Dermis microvascular lymphatic vessel endothelial cell (primary cell): Measurements from ENCODE around the gene FANCE. TPM values are rescaled to one million over a fixed set of nuclear protein-coding genes. Genes with fewer than 3 reads are reported as not detected.
A peak's percentile ranks its signal among the peaks of the same experiment; 100 is the strongest.

Experiments
- DNase-seq, 2 donors: peaks; one replicate each; pipeline versions ENCODE4 v3.0.0 to v3.0.0-alpha.2; 2010; ENCODE audit warnings: low read depth in 2 of 2
- total RNA-seq: library from RNA; depleted of rRNA; stranded (reverse); fragments of >200 nt; gene quantifications from 2 replicates; pipeline ENCODE4 v1.2.1, GENCODE V29; 2014

FANCE gene
- total RNA-seq, 1 donor from 2014 or later = 10.3 TPM

GRCh38 chr6:35483893-35484645 is 31.9 kb downstream of the FANCE start:
- no peak for DNase-seq

DNA sequence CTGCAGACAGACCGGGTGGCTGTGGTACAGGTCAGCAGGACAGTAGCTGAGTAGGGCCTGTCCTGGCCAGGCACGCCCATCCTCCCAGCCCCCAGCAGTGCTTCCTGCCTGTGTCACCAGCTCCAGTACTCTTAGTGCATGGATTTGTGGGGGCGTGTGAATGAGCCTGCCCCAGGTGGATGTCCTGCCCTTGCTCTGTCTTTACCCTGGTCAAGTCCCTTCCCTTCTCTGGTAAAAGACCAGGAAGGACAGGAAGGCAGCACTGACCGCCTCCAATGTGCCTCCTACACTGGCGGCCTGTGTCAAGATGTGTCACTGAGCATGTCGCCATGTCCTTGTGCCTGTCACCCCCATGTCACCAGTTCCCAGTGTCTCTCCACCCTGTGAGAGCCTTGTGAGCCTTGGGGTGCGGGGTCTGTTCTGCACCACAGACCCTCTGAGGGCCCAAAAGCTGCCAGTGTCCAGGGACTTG is 32.8 kb downstream of the FANCE start:
- peak in 1 of 2 donors; percentile 25 for DNase-seq

GRCh38 chr6:35485402-35485877 is 33.3 kb downstream of the FANCE start:
- no peak for DNase-seq

DNA sequence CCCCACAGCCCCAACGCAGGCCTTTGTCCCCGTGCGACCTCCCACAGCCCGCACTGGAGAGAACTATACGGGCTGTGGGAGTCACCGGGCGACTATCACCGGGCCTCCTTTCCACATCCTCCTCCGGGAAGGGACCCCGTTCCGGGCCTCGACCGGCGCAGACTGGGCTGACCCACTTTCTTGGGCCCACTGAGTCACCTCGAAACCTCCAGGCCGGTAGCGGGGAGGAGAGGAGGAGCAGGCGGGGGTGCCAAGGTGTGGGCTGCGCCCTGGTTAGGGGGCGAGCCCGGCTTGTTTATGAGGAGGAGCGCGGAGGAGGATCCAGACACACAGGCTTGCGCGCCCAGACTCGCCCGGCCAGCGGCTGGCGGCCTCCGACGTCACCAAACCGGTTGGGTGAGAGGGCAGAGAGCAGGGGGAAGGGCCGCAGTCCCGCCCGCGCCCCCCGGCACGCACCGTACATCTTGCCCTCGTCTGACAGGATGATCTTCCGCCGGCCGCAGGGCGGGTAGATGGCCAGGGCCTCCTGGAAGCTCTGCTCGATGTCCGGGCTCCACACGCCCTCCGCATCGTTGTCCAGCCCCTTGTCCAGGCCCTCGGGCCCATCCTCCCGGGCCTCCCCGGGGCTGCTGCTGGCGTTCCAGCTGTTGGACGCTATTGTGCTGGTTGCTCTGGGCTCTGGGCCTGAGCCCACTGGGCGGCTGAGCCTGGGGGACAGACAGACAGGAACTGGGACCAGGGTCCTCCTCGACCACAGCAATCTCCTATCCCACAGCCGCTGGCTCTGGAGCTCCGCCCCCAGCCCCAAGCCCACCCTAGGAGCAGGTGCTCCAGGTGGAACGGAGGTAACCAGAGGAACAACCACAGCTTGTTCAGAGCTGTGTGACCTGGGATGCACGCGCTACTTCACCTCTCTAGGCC is 34.1 kb downstream of the FANCE start:
- no peak for DNase-seq

DNA sequence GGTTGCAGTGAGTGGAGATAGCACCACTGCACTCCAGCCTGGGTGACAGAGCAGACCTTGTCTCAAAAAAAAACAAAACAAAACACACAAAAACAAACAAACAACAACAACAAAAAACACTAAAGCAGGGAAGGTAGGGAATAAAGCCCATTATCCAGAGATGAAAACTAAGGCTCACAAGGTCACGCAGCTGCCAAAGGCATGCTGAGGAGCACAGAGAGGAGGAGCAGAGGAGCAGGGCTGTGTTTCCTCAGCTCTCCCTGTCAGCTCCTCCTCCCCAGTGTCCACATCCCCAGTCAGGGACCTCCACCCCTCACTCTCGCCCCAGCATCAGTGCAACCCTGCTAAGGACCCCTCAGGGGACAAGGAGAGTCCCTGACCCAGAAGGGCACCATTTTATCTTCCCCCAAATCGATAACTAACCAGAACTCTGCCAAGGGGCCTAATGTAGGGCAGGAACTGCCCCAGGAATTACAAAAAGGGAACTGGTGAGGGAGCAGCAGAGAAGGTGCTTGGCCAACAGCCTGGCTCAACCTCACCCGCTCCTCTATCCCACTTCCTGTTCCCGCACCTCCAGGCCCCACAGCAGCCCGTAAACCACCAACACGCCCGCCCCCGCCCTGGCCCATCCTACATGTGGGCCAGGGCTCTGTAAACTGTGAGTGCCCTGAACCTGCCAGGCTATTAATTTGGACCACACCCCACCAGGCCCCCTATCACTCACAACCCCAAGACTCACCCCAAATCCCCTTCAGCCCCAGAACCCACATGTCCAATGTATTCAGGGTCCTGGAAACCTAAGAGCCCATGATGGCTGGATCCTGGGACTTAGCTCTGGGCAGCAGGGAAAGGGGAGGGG is 35.7 kb downstream of the FANCE start:
- no peak for DNase-seq

- no peak for DNase-seq
These were observed 36.4 kb downstream of the FANCE start for GRCh38 chr6:35488517-35488862.

GRCh38 chr6:35489066-35489465 is 36.9 kb downstream of the FANCE start:
- no peak for DNase-seq

GRCh38 chr6:35489995-35490791 is 38.1 kb downstream of the FANCE start:
- DNase-seq = no peak

DNA sequence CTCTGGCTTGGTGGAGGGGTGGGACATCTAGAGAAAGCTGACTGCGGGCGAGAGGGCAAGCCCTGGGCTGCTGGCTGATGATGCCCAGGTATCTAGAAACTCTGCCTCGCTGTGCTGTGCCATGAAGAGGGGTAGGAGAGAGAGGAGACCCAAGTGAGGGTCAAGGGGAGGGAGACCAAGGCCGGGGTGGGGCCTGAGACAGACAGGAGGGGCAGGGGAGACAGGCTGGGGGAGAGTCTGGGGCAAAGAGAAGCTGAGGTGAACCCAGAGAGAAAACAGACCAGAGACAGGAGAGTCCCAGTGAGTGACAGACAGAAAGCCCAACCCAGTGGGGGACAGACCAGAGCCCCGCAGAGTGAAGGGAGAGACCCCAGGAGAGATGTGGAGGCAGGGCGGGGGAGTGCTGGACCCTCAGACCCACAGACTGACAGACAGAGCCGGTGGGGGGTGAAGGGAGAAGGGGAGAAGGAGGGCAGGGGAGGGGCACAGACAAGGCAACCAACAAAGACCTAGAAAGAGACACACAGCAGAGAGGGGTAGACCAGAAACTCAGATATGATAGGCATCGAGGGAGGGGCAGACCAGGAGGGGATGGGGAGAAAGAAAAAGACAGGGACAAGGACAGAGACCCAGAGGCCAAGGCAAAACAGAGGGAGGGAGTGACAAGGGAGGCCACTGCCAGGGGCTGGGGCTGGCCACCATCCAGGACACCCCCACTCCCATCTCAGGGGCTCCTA is 38.9 kb downstream of the FANCE start:
- no peak for DNase-seq

- DNase-seq = no peak
These were observed 39.6 kb downstream of the FANCE start for GRCh38 chr6:35491558-35492257.

- DNase-seq = no peak
These were observed 40.3 kb downstream of the FANCE start for GRCh38 chr6:35492258-35492973.

DNA sequence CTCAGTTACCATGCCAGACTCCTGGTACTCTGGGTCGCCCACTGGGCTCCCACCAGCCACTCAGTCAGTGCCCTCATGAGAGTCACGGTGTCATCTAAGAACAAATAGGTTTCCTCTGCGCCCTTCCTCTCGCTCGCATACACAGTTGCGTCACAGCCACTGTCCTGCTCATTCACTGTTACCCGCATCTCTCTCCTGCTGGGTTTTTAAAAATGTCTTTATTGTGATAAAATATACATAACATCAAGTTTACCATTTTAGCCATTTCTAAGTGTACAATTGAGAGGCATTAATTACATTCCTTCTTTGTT is 40.8 kb downstream of the FANCE start:
- DNase-seq = no peak

DNA sequence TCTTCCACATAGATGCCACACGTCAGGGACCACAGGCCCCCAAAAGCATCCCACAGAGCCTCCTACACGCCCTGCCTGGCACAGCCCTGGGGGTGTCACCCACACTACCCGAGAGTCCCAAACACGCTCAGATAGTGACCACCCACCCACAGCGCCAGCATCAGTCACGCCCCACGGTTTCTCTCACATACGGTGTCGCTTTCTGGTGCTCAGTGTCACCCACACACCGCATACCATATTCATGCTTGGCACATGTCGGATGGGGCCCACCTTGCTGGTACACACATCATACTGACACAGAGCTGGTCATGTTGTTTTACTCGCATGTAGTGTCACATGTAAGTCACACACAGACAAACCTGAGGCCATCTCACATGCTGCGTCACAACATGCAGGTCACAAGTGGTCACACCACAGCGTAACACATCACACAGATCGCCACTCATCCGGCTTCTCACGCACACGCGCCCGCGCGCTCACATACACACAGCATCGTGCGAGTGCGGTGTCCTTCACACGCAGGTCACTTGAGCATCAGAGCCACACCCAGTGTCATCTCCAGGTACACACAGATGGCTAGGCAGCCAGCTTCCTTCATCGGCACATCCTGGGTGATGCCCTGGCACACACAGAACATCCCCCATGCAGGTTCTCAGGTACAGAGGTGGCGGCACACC is 41.3 kb downstream of the FANCE start:
- DNase-seq = no peak

- peak; percentile 43 to 52 for DNase-seq
These were observed 42.0 kb downstream of the FANCE start for GRCh38 chr6:35494161-35494563.

- DNase-seq = no peak
These were observed 43.3 kb downstream of the FANCE start for GRCh38 chr6:35495258-35496035.

GRCh38 chr6:35496036-35496840 is 44.1 kb downstream of the FANCE start:
- no peak for DNase-seq
